WI38 (cell line): ENCODE results near the gene IL1RAPL1.

ENCODE experiments used
- H3K4me3 ChIP-seq: 2 replicates; pipeline ENCODE4 v1.5.1; 2011; ENCODE audit warnings: low read depth, mild to moderate bottlenecking, control low read depth, low read length
- CTCF ChIP-seq: IDR thresholded peaks from 2 replicates; pipeline ENCODE4 v1.5.1; 2012; ENCODE audit warnings: low read depth, mild to moderate bottlenecking, control low read depth, low read length

Gene IL1RAPL1

GRCh38 chrX:28854637-28855036, 267.4 kb downstream of the IL1RAPL1 start:
- no peak overlapping the region for H3K4me3 ChIP-seq
- no peak for TF ChIP-seq CTCF

GRCh38 chrX:28876408-28876807, 289.2 kb downstream of the IL1RAPL1 start:
- H3K4me3 ChIP-seq, result no peak overlapping the region
- no peak for TF ChIP-seq CTCF

DNA sequence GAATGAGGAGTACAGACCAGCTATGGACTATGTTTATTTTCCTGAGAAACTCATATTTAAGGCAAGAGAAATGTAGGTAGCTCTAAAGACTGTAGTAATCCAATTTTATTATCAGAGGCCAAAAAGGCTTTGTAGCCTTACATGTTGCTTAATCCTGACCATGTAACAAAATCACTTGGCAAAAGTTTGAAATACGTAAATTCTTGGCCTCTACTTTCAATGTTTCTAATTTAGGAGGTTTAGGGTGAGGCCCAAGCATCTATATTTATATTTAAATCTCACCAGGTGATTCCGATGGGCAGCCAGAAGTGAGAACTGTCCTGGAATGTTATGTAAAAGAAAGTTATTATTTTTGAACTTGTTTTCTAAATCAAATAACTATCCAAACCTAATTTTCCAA, 289.7 kb downstream of the IL1RAPL1 start:
- H3K4me3 ChIP-seq, result no peak overlapping the region
- no peak for TF ChIP-seq CTCF

DNA sequence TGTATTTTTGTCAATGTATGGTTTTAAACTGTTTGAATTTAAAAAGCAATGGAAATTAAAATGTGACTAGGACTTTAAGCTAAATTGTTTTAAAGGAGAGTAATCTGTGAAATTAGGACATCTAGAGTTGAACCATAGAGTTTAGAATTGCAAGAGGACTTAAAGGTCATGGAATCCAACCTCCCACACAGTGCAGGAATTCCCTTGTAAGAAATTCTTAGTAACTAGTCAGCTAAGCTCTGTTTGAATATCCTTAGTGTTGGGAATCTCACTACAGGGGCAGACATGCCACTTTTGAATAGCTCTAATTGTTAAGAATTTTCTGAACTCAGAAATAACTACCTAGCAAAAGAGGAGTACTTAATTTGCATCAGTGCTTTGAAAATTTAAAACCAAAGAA, 292.9 kb downstream of the IL1RAPL1 start:
- H3K4me3 ChIP-seq, result no peak overlapping the region
- no peak for TF ChIP-seq CTCF

DNA sequence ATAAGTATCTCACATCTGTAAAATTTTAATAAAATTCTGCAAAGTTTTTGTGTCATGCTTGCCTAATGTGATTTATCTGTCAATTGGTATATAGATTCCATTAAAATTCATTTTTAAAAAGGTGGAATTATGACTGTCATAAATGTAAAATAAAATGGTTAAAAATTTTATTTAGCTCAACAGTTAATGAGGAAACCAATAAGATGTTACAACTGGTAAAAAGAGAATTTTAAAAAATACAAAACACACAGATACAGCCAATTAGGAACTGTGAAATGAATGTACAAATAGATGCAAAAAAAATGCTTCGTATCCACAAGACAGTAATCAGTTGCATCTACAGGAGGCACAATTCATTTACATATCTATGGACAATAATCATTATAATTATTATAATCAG, 297.6 kb downstream of the IL1RAPL1 start:
- TF ChIP-seq CTCF, result no peak
- H3K4me3 ChIP-seq, result no peak overlapping the region

DNA sequence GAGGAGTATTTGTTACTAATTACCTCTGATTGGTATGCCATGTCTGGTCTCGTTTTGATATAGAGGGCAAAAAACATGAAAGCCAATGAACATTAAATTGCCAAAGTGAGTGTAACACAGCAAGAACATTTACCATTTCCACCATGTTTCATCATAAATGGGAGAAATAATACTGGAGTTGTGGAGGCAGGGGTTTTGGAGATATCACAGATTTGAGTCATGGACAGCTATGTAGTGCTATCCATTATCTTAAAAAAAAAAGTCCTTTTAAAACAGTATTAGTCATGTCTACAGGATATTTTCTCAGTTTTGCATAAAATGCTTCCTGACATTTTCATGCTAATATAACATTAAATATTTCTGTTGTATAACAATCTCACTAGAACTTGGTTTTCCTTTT, 301.2 kb downstream of the IL1RAPL1 start:
- no peak overlapping the region for H3K4me3 ChIP-seq
- TF ChIP-seq CTCF, result no peak

DNA sequence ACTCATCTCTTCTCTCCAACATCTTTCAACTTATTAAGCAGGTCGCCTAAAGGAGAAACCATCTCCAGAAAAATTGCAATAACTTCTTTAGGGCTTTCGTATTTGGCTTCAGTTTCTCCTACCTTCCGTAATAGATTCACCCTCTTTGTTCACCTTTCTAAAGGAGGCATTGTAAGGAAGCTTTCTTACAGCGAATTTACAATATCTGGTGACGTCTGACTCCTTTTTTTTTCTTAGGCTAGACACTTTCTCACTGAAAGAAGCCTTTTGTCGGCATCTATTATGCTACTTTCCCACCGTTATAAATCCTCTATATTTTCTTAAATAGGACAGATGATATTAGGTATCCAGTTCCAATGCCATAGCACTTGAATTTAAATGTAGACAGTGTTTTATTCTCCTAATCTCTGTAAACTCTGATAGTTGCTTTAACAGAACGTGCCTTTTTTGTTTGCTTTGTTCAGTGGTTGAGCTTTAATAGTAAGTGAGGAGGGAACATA, 302.4 kb downstream of the IL1RAPL1 start:
- no peak for TF ChIP-seq CTCF
- no peak overlapping the region for H3K4me3 ChIP-seq
